ENCODE data around the gene SMIM34.
"Not testable (repeated sequence)": the region's sequence is repeated elsewhere in the genome, so short reads cannot be mapped to it uniquely, and the experiment has no call there.

GRCh38 chr21:34406676-34407075, 17.1 kb downstream of the SMIM34 start:
- not testable (repeated sequence) for TF ChIP-seq ELK1 (IDR thresholded peaks at IDR 0.05; ENCODE audit: borderline replicate concordance, low read depth, low read length); POLR2A (IDR thresholded peaks at IDR 0.05; ENCODE audit: low read depth, low read length); MAFK (IDR thresholded peaks at IDR 0.05; ENCODE audit: low read depth, low read length); CTCF (conservative IDR thresholded peaks at IDR 0.05; ENCODE audit: low read depth, low read length); RCOR1 (IDR thresholded peaks at IDR 0.05; ENCODE audit: insufficient replicate concordance, low read length)
